HepG2 (cell line): ENCODE measurements around the gene SLC25A33. TPM values are rescaled to one million over a fixed set of nuclear protein-coding genes. Genes with fewer than 3 reads are reported as not detected.

Experiments
- BRCA1 ChIP-seq: sonication (generic); formaldehyde crosslinking; IDR thresholded peaks from 2 replicates; pipeline ENCODE4 v1.4.0; 2020; ENCODE audit warnings: missing genetic modification reagents
- CC2D1A ChIP-seq: sonication (generic); formaldehyde crosslinking; IDR thresholded peaks from 2 replicates; pipeline ENCODE4 v1.8.1; 2023; ENCODE audit warnings: mild to moderate bottlenecking, missing genetic modification reagents
- CREB1 ChIP-seq, 2 experiments: fragments of 450-650 bp in 1 of 2; IDR thresholded peaks; 2 replicates each; pipeline ENCODE4 v1.6.1; 2016 to 2017; ENCODE audit warnings: control low read depth in 1 of 2, mild to moderate bottlenecking in 1 of 2, missing compliant biosample characterization in 1 of 2, missing genetic modification characterization in 1 of 2
- DPF2 ChIP-seq: sonication (generic); formaldehyde crosslinking; IDR thresholded peaks from 2 replicates; pipeline ENCODE4 v1.4.0; 2020; ENCODE audit warnings: mild to moderate bottlenecking, low read depth, missing genetic modification reagents, borderline replicate concordance
- HNRNPK ChIP-seq: fragments of 200-400 bp; formaldehyde crosslinking; IDR thresholded peaks from 2 replicates; pipeline ENCODE4 v1.6.1; 2018; ENCODE audit warnings: low read length, low read depth, moderate library complexity, mild to moderate bottlenecking; ENCODE audit not compliant: poor library complexity, severe bottlenecking
- JARID2 ChIP-seq: sonication (generic); formaldehyde crosslinking; IDR thresholded peaks from 2 replicates; pipeline ENCODE4 v1.8.1; 2023; ENCODE audit warnings: missing genetic modification reagents, inconsistent platforms; ENCODE audit not compliant: insufficient replicate concordance
- PHF20 ChIP-seq: sonication (generic); formaldehyde crosslinking; IDR thresholded peaks from 2 replicates; pipeline ENCODE4 v1.5.0; 2020; ENCODE audit warnings: mild to moderate bottlenecking, missing genetic modification reagents
- RORA ChIP-seq: sonication (generic); formaldehyde crosslinking; IDR thresholded peaks from 2 replicates; pipeline ENCODE4 v1.5.0; 2020; ENCODE audit warnings: mild to moderate bottlenecking, missing genetic modification reagents, moderate library complexity
- SALL2 ChIP-seq: sonication (generic); formaldehyde crosslinking; IDR thresholded peaks from 2 replicates; pipeline ENCODE4 v1.8.1; 2023; ENCODE audit warnings: mild to moderate bottlenecking, missing genetic modification reagents, inconsistent platforms
- TMF1 ChIP-seq: sonication (generic); formaldehyde crosslinking; IDR thresholded peaks from 2 replicates; pipeline ENCODE4 v1.8.1; 2022; ENCODE audit warnings: low read depth, missing genetic modification reagents
- ZFX ChIP-seq: sonication (generic); formaldehyde crosslinking; IDR thresholded peaks from 2 replicates; pipeline ENCODE4 v1.4.0; 2020; ENCODE audit warnings: mild to moderate bottlenecking, low read depth, missing genetic modification reagents, moderate library complexity
- ZNF333 ChIP-seq: sonication (generic); formaldehyde crosslinking; IDR thresholded peaks from 2 replicates; pipeline ENCODE4 v1.4.0; 2020; ENCODE audit warnings: mild to moderate bottlenecking, missing genetic modification reagents, borderline replicate concordance
- ZNF451 ChIP-seq: sonication (generic); formaldehyde crosslinking; IDR thresholded peaks from 2 replicates; pipeline ENCODE4 v1.5.0; 2020; ENCODE audit warnings: mild to moderate bottlenecking, missing genetic modification reagents
- ZNF644 ChIP-seq: IDR thresholded peaks from 2 replicates; pipeline ENCODE4 v1.6.1; 2016; ENCODE audit warnings: low read depth
- polyA plus RNA-seq, 8 experiments: library from polyadenylated mRNA; depleted of rRNA in 3 of 8; stranded (reverse) in 7 of 8; unstranded in 1 of 8; fragments of >200 nt; fragmentation: Illumina TruSeq in 4 of 8; extraction: Trizol in 4 of 8; gene quantifications; 2 replicates each; pipeline versions ENCODE4 v1.2.1 to v1.2.3, GENCODE V29; 2011 to 2016; ENCODE audit warnings: low read depth in 4 of 8, missing spikeins in 1 of 8, mixed read lengths in 1 of 8; ENCODE audit not compliant: insufficient read depth in 1 of 8
- total RNA-seq, 5 experiments: library from RNA; depleted of rRNA; stranded (reverse); fragments of >200 nt; fragmentation: Illumina TruSeq; extraction: Trizol; gene quantifications; 2 replicates each; pipeline ENCODE4 v1.2.3, GENCODE V29; 2016; ENCODE audit warnings: low read depth in 1 of 5
- TF ChIP-seq, protein P1 (sequence below): sonication (generic); formaldehyde crosslinking; IDR thresholded peaks from 2 replicates; pipeline ENCODE4 v1.4.0; 2020; ENCODE audit warnings: missing genetic modification reagents
- TF ChIP-seq, protein P2 (sequence below): sonication (generic); formaldehyde crosslinking; IDR thresholded peaks from 2 replicates; pipeline ENCODE4 v1.5.0; 2020; ENCODE audit warnings: missing genetic modification reagents, mild to moderate bottlenecking, borderline replicate concordance
- TF ChIP-seq, protein P3 (sequence below): sonication (generic); formaldehyde crosslinking; IDR thresholded peaks from 2 replicates; pipeline ENCODE4 v1.5.0; 2020; ENCODE audit warnings: missing genetic modification reagents
- TF ChIP-seq, protein P4 (sequence below): sonication (generic); formaldehyde crosslinking; IDR thresholded peaks from 2 replicates; pipeline ENCODE4 v1.5.0; 2020; ENCODE audit warnings: missing genetic modification reagents
- TF ChIP-seq, protein P5 (sequence below): sonication (generic); formaldehyde crosslinking; IDR thresholded peaks from 2 replicates; pipeline ENCODE4 v1.4.0; 2020; ENCODE audit warnings: mild to moderate bottlenecking, missing genetic modification reagents

Gene SLC25A33
- total and polyA plus RNA-seq, 2 of the 13 experiments (the other 11 are each of a cell fraction or from before 2014, with no cell fraction given): 15.4 to 50.3 TPM

DNA sequence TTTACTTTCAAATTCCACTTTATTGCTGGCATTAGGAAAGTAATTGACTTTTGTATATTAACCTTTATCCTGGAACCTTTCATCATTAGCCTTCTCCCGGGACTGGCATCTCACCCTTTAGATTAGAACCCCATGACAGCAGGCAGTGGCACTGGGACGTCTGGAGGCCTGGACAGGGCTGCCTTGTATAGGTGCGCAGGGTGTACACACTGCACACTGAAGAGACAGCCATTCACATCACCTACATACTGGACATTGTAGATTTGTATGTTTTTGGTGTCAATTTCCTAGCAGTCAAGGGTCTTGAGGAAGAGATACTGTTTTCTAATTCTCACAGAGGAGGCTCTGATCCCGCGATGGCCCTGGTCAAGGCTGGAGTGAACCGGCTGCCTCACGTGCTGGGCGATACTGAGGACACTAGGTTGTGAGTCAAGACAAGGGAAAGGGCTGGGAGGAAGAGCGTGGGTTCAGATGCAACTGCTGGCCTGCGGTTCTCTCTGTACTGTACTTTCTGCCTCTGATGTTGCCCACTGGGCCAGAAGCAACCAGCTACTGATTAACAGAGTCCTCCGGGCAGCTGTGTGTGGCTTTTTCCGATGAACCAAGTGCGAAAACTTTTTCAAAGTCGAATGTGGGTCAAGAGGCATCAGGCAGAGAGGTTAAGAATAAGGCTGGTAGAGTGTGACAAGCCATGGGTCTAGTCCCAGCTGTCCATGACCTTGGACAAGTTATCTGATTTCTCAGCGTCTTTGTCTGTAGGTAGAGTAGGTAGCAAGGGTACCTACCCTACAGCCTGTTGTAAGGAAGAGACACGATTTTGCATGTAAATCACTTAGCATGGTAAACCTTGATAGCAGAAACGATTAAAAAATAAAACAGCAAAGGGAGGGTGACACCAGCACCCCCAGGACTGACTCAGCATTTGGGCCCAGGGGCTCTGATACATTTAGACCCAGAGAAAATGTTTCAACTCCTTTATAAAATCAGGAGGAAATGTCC lies 38.2 kb upstream of the SLC25A33 start (continued):
- TF ChIP-seq, protein P1, sequence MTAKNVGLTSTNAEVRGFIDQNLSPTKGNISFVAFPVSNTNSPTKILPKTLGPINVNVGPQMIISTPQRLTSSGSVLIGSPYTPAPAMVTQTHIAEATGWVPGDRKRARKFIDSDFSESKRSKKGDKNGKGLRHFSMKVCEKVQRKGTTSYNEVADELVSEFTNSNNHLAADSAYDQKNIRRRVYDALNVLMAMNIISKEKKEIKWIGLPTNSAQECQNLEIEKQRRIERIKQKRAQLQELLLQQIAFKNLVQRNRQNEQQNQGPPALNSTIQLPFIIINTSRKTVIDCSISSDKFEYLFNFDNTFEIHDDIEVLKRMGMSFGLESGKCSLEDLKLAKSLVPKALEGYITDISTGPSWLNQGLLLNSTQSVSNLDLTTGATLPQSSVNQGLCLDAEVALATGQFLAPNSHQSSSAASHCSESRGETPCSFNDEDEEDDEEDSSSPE (CRISPR knock-in tag): no peak
- TF ChIP-seq, protein P2, sequence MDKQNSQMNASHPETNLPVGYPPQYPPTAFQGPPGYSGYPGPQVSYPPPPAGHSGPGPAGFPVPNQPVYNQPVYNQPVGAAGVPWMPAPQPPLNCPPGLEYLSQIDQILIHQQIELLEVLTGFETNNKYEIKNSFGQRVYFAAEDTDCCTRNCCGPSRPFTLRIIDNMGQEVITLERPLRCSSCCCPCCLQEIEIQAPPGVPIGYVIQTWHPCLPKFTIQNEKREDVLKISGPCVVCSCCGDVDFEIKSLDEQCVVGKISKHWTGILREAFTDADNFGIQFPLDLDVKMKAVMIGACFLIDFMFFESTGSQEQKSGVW (CRISPR knock-in tag): no peak
- TF ChIP-seq, protein P3, sequence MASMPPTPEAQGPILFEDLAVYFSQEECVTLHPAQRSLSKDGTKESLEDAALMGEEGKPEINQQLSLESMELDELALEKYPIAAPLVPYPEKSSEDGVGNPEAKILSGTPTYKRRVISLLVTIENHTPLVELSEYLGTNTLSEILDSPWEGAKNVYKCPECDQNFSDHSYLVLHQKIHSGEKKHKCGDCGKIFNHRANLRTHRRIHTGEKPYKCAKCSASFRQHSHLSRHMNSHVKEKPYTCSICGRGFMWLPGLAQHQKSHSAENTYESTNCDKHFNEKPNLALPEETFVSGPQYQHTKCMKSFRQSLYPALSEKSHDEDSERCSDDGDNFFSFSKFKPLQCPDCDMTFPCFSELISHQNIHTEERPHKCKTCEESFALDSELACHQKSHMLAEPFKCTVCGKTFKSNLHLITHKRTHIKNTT (CRISPR knock-in tag): no peak
- TF ChIP-seq SALL2 (no peak), CC2D1A (CRISPR knock-in tag) (no peak), PHF20 (CRISPR knock-in tag) (0 out of 2 replicates have a peak, but pooled peaks have one; percentile 24), ZNF333 (CRISPR knock-in tag) (no peak), HNRNPK (no peak), JARID2 (no peak), DPF2 (CRISPR knock-in tag) (no peak; the same call in 1 of the 2 replicates), CREB1 (IDR thresholded peaks at IDR 0.05) (no peak), CREB1 (CRISPR knock-in tag; IDR thresholded peaks at IDR 0.05) (peak; percentile 76; the same call in 1 of the 2 replicates), BRCA1 (CRISPR knock-in tag) (no peak), ZNF644 (peak; percentile 61; the same call in 1 of the 2 replicates), RORA (CRISPR knock-in tag) (no peak), ZNF451 (CRISPR knock-in tag) (no peak), TMF1 (no peak), ZFX (peak; percentile 59)
- TF ChIP-seq, protein P4, sequence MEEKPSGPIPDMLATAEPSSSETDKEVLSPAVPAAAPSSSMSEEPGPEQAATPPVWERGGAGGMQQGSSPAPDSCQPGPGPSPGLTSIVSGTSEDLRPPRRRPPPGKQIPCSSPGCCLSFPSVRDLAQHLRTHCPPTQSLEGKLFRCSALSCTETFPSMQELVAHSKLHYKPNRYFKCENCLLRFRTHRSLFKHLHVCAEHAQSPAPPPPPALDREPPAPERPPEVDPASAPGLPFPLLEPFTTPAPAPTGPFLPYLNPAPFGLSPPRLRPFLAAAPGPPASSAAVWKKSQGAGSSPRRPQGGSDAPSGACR: 0 out of 2 replicates have a peak, but pooled peaks have one; percentile 64
- TF ChIP-seq, protein P5, sequence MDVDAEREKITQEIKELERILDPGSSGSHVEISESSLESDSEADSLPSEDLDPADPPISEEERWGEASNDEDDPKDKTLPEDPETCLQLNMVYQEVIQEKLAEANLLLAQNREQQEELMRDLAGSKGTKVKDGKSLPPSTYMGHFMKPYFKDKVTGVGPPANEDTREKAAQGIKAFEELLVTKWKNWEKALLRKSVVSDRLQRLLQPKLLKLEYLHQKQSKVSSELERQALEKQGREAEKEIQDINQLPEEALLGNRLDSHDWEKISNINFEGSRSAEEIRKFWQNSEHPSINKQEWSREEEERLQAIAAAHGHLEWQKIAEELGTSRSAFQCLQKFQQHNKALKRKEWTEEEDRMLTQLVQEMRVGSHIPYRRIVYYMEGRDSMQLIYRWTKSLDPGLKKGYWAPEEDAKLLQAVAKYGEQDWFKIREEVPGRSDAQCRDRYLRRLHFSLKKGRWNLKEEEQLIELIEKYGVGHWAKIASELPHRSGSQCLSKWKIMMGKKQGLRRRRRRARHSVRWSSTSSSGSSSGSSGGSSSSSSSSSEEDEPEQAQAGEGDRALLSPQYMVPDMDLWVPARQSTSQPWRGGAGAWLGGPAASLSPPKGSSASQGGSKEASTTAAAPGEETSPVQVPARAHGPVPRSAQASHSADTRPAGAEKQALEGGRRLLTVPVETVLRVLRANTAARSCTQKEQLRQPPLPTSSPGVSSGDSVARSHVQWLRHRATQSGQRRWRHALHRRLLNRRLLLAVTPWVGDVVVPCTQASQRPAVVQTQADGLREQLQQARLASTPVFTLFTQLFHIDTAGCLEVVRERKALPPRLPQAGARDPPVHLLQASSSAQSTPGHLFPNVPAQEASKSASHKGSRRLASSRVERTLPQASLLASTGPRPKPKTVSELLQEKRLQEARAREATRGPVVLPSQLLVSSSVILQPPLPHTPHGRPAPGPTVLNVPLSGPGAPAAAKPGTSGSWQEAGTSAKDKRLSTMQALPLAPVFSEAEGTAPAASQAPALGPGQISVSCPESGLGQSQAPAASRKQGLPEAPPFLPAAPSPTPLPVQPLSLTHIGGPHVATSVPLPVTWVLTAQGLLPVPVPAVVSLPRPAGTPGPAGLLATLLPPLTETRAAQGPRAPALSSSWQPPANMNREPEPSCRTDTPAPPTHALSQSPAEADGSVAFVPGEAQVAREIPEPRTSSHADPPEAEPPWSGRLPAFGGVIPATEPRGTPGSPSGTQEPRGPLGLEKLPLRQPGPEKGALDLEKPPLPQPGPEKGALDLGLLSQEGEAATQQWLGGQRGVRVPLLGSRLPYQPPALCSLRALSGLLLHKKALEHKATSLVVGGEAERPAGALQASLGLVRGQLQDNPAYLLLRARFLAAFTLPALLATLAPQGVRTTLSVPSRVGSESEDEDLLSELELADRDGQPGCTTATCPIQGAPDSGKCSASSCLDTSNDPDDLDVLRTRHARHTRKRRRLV (CRISPR knock-in tag): no peak
